Nephron (organoid): ENCODE measurements around the gene SLC9A9.

ENCODE experiments used
- H3K27ac Mint-ChIP-seq, 3 experiments: 2 replicates each; pipeline ENCODE4 v1.8.0; 2020; ENCODE audit warnings: mixed read lengths in 3 of 3, mild to moderate bottlenecking in 2 of 3, moderate library complexity in 1 of 3
- H3K27me3 Mint-ChIP-seq: 2 replicates; pipeline ENCODE4 v1.8.0; 2021; ENCODE audit warnings: low read depth, mild to moderate bottlenecking, moderate library complexity, mixed read lengths
- H3K36me3 Mint-ChIP-seq: 2 replicates; pipeline ENCODE4 v1.8.0; 2020; ENCODE audit warnings: low read depth, mixed read lengths
- H3K4me1 Mint-ChIP-seq: 2 replicates; pipeline ENCODE4 v1.8.0; 2020; ENCODE audit warnings: mixed read lengths
- H3K4me3 Mint-ChIP-seq, 3 experiments: 2 replicates each; pipeline ENCODE4 v1.8.0; 2020; ENCODE audit warnings: mild to moderate bottlenecking in 3 of 3, mixed read lengths in 3 of 3, moderate library complexity in 2 of 3
- H3K9me3 Mint-ChIP-seq: 2 replicates; pipeline ENCODE4 v1.8.0; 2020; ENCODE audit warnings: mixed read lengths
- CTCF ChIP-seq, 3 experiments: fragments of 200-600 bp; sonication (generic); IDR thresholded peaks; one replicate each; pipeline ENCODE4 v1.5.0; 2021; ENCODE audit warnings: antibody characterized with exemption in 3 of 3; ENCODE audit not compliant: unreplicated experiment in 3 of 3

Gene SLC9A9

GRCh38 chr3:143576568-143577270 is 271.5 kb downstream of the SLC9A9 start:
- H3K36me3 Mint-ChIP-seq, result no peaks in the 10 kb centered on the region

GRCh38 chr3:143574933-143575332 is 273.3 kb downstream of the SLC9A9 start:
- no peaks in the 10 kb centered on the region for H3K9me3 Mint-ChIP-seq
- H3K27me3 Mint-ChIP-seq, result no peaks in the 10 kb centered on the region
- H3K27ac Mint-ChIP-seq, result no peak overlapping the region
- no peak for TF ChIP-seq CTCF (IDR thresholded peaks at IDR 0.05; ENCODE audit: unreplicated experiment in 3 of 3)
- no peaks in the 10 kb centered on the region for H3K36me3 Mint-ChIP-seq
- no peak overlapping the region for H3K4me3 Mint-ChIP-seq
- H3K4me1 Mint-ChIP-seq, result peaks cover 14% of the 10 kb centered on the region

More at GRCh38 chr3:143576568-143577270, 271.5 kb downstream of the SLC9A9 start:
- H3K27ac Mint-ChIP-seq, result no peak overlapping the region
- no peaks in the 10 kb centered on the region for H3K27me3 Mint-ChIP-seq
- H3K9me3 Mint-ChIP-seq, result no peaks in the 10 kb centered on the region
- peaks cover 14% of the 10 kb centered on the region for H3K4me1 Mint-ChIP-seq
- no peak for TF ChIP-seq CTCF (IDR thresholded peaks at IDR 0.05; ENCODE audit: unreplicated experiment in 3 of 3)
- no peak overlapping the region for H3K4me3 Mint-ChIP-seq

- H3K36me3 Mint-ChIP-seq, result no peaks in the 10 kb centered on the region
Observed at GRCh38 chr3:143573610-143574303, 274.5 kb downstream of the SLC9A9 start.

GRCh38 chr3:143571548-143571947 is 276.7 kb downstream of the SLC9A9 start:
- H3K27me3 Mint-ChIP-seq, result no peaks in the 10 kb centered on the region
- H3K9me3 Mint-ChIP-seq, result no peaks in the 10 kb centered on the region
- H3K4me1 Mint-ChIP-seq, result no peaks in the 10 kb centered on the region
- H3K27ac Mint-ChIP-seq, result no peak overlapping the region
- no peak overlapping the region for H3K4me3 Mint-ChIP-seq
- TF ChIP-seq CTCF (IDR thresholded peaks at IDR 0.05; ENCODE audit: unreplicated experiment in 3 of 3), result no peak
- no peaks in the 10 kb centered on the region for H3K36me3 Mint-ChIP-seq

More at GRCh38 chr3:143573610-143574303, 274.5 kb downstream of the SLC9A9 start:
- Mint-ChIP-seq H3K27ac (no peak overlapping the region), H3K9me3 (no peaks in the 10 kb centered on the region), H3K4me1 (peaks cover 5% of the 10 kb centered on the region), H3K4me3 (no peak overlapping the region), H3K27me3 (no peaks in the 10 kb centered on the region)
- TF ChIP-seq CTCF (IDR thresholded peaks at IDR 0.05; ENCODE audit: unreplicated experiment in 3 of 3), result no peak

GRCh38 chr3:143567823-143568222 is 280.4 kb downstream of the SLC9A9 start:
- Mint-ChIP-seq H3K9me3 (no peaks in the 10 kb centered on the region), H3K4me1 (peaks cover 2% of the 10 kb centered on the region), H3K36me3 (no peaks in the 10 kb centered on the region), H3K27ac (no peak overlapping the region), H3K4me3 (no peak overlapping the region), H3K27me3 (no peaks in the 10 kb centered on the region)
- TF ChIP-seq CTCF (IDR thresholded peaks at IDR 0.05; ENCODE audit: unreplicated experiment in 3 of 3), result no peak
